Mesendoderm (in vitro differentiated cells): Measurements from ENCODE around the gene BCL2.

Source experiments
- DNase-seq: peaks from one replicate; pipeline ENCODE4 v3.0.0; 2013
- H2AK5ac ChIP-seq: 2 replicates; pipeline ENCODE4 v1.6.1; 2013; ENCODE audit warnings: low read length, inconsistent platforms
- H2BK120ac ChIP-seq: 2 replicates; pipeline ENCODE4 v1.6.1; 2013; ENCODE audit warnings: low read depth, mild to moderate bottlenecking, low read length, moderate library complexity, mixed read lengths
- H2BK15ac ChIP-seq: replicated peaks from 2 replicates; pipeline ENCODE4 v1.6.1; 2013; ENCODE audit warnings: low read depth, mild to moderate bottlenecking, moderate library complexity
- H2BK5ac ChIP-seq: 2 replicates; pipeline ENCODE4 v1.6.1; 2013; ENCODE audit warnings: low read length, inconsistent platforms
- H3K18ac ChIP-seq: 2 replicates; pipeline ENCODE4 v1.6.1; 2013; ENCODE audit warnings: mild to moderate bottlenecking, low read length, mixed read lengths
- H3K23ac ChIP-seq: one replicate; pipeline ENCODE4 v1.6.1; 2013; ENCODE audit warnings: low read length
- H3K27ac ChIP-seq: 2 replicates; pipeline ENCODE4 v1.5.1; 2013; ENCODE audit warnings: low read depth, mild to moderate bottlenecking, inconsistent platforms, low read length, moderate library complexity
- H3K27me3 ChIP-seq: 2 replicates; pipeline ENCODE4 v1.6.1; 2013; ENCODE audit warnings: low read length, control low read depth, mild to moderate bottlenecking, inconsistent platforms; ENCODE audit not compliant: insufficient read depth, poor library complexity
- H3K36me3 ChIP-seq: 2 replicates; pipeline ENCODE4 v1.6.1; 2013; ENCODE audit warnings: low read length, inconsistent platforms; ENCODE audit not compliant: control insufficient read depth, insufficient read depth
- H3K4ac ChIP-seq: one replicate; pipeline ENCODE4 v1.6.1; 2013; ENCODE audit warnings: low read depth, mild to moderate bottlenecking, low read length, moderate library complexity
- H3K4me1 ChIP-seq: 2 replicates; pipeline ENCODE4 v1.6.1; 2013; ENCODE audit warnings: low read depth, low read length, inconsistent platforms; ENCODE audit not compliant: control insufficient read depth
- H3K4me2 ChIP-seq: 2 replicates; pipeline ENCODE4 v1.6.1; 2013; ENCODE audit warnings: low read length
- H3K4me3 ChIP-seq: 2 replicates; pipeline ENCODE4 v1.5.1; 2013; ENCODE audit warnings: mild to moderate bottlenecking, low read length
- H3K56ac ChIP-seq: one replicate; pipeline ENCODE4 v1.6.1; 2013; ENCODE audit warnings: low read length
- H3K79me1 ChIP-seq: 2 replicates; pipeline ENCODE4 v1.6.1; 2013; ENCODE audit warnings: low read length, inconsistent platforms
- H3K79me2 ChIP-seq: 2 replicates; pipeline ENCODE4 v1.6.1; 2013; ENCODE audit warnings: mild to moderate bottlenecking, low read length; ENCODE audit not compliant: control insufficient read depth, insufficient read depth
- H3K9ac ChIP-seq: 2 replicates; pipeline ENCODE4 v1.6.1; 2013; ENCODE audit warnings: low read length, inconsistent platforms
- H4K5ac ChIP-seq: one replicate; pipeline ENCODE4 v1.6.1; 2013; ENCODE audit warnings: low read length
- H4K8ac ChIP-seq: one replicate; pipeline ENCODE4 v1.6.1; 2013; ENCODE audit warnings: low read depth, mild to moderate bottlenecking, control low read depth, low read length, moderate library complexity
- WGBS: extraction: QIAGEN DNeasy Blood & Tissue Kit; methylation state at CpG from one replicate; pipeline ENCODE4 v1.1.7; 2013; ENCODE audit warnings: low lambda C conversion rate, missing lambda C conversion rate; ENCODE audit not compliant: insufficient coverage; ENCODE audit errors: extremely low coverage; 5-methylcytosine and 5-hydroxymethylcytosine counted together

The BCL2 gene

GRCh38 chr18:63149302-63149587 is 170.3 kb downstream of the BCL2 start:
- Histone ChIP-seq H2BK15ac (no peak overlapping the region), H4K5ac (no peak overlapping the region), H3K18ac (no peak overlapping the region), H2AK5ac (no peak overlapping the region), H3K27me3 (no peaks in the 10 kb centered on the region), H3K79me2 (no peaks in the 10 kb centered on the region), H3K4ac (no peak overlapping the region), H3K4me3 (no peak overlapping the region), H4K8ac (no peak overlapping the region), H3K9ac (no peak overlapping the region), H3K36me3 (no peaks in the 10 kb centered on the region), H3K4me2 (no peak overlapping the region), H3K56ac (no peak overlapping the region), H2BK120ac (no peak overlapping the region), H2BK5ac (no peak overlapping the region), H3K27ac (no peak overlapping the region), H3K79me1 (no peaks in the 10 kb centered on the region), H3K23ac (no peak overlapping the region), H3K4me1 (no peaks in the 10 kb centered on the region)
- WGBS: no CpG with 5 or more reads among the region's 9 CpGs
- DNase-seq: no peak

DNA sequence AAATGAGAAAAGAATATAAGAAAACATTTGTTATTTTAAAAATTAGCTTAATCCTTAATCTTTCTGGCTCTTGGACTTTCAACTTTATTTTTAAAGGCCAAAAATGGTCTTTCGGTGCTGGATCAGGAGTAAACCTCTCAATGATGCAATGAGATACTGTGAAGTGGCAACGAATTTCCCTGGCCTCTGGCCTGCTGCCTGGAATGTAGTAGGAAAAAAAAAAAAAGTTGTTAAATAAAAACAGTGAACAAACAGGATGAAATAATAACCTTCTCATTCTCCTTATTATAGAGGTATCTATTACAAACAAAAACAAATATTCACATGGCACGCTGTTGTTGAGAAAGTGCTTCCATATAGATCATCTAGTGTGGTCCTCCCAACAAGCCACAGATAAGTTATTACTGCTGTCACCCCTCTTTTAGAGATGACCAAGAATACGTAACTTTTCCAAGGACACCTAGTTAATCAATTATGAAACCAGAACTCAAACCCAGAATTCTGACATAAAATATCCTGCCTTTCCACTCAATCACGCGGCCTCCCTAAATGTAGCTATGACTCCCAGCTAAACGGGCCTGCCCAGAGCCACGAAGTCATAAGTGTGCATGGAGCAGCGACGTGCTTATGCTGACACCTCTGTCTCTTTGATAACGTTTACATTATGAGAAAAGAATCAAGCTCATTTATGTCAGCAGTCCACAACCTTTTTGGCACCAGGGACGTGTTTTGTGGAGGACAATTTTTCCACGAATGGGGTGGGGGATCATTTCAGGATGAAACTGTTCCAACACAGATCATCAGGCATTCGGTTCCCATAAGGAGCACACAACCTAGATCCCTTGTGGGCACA is 170.9 kb downstream of the BCL2 start:
- Histone ChIP-seq H3K79me2 (no peaks in the 10 kb centered on the region), H2BK120ac (no peak overlapping the region), H3K56ac (no peak overlapping the region), H4K5ac (no peak overlapping the region), H3K9ac (no peak overlapping the region), H3K4me2 (no peak overlapping the region), H4K8ac (no peak overlapping the region), H3K4me1 (no peaks in the 10 kb centered on the region), H3K18ac (no peak overlapping the region), H3K23ac (no peak overlapping the region), H3K4me3 (no peak overlapping the region), H3K79me1 (no peaks in the 10 kb centered on the region), H2BK5ac (no peak overlapping the region), H3K27me3 (no peaks in the 10 kb centered on the region), H3K4ac (no peak overlapping the region), H2BK15ac (no peak overlapping the region), H2AK5ac (no peak overlapping the region), H3K36me3 (no peaks in the 10 kb centered on the region), H3K27ac (no peak overlapping the region)
- no CpG with 5 or more reads among the region's 14 CpGs for WGBS
- DNase-seq: no peak

DNA sequence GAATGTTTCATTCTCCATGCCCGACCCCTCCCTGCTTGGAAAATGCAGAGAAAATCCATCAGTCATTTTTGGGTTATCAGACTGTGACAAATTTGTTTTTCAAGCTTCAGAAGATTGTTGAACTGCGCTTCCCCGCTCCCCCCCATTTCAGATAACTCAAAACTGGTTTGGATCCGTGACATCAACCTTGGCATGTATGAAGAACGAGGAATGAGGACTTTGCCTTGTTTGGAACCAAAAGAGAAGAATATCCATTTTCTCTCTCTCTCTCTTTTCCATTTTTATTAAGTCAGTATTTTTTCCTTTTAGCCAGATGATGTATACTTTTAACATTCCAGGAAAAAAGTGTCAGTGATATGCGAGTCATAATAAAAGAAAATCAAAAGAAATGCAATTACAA is 171.6 kb downstream of the BCL2 start:
- H3K56ac ChIP-seq: no peak overlapping the region
- H4K8ac ChIP-seq: no peak overlapping the region
- H3K27me3 ChIP-seq: no peaks in the 10 kb centered on the region
- no peaks in the 10 kb centered on the region for H3K79me1 ChIP-seq
- no peak overlapping the region for H3K4me3 ChIP-seq
- no peak overlapping the region for H3K4ac ChIP-seq
- H2BK15ac ChIP-seq: no peak overlapping the region
- no peak overlapping the region for H3K9ac ChIP-seq
- no peak overlapping the region for H2BK120ac ChIP-seq
- no peaks in the 10 kb centered on the region for H3K36me3 ChIP-seq
- no peak overlapping the region for H3K4me2 ChIP-seq
- no peak overlapping the region for H3K23ac ChIP-seq
- no peak overlapping the region for H3K27ac ChIP-seq
- H3K18ac ChIP-seq: no peak overlapping the region
- no peak overlapping the region for H2AK5ac ChIP-seq
- no peak overlapping the region for H4K5ac ChIP-seq
- no peak overlapping the region for H2BK5ac ChIP-seq
- no peak for DNase-seq
- H3K79me2 ChIP-seq: no peaks in the 10 kb centered on the region
- no peaks in the 10 kb centered on the region for H3K4me1 ChIP-seq
- WGBS: no CpG with 5 or more reads among the region's 6 CpGs

GRCh38 chr18:63146828-63147409 is 172.7 kb downstream of the BCL2 start:
- Histone ChIP-seq H4K5ac (no peak overlapping the region), H3K4me2 (no peak overlapping the region), H3K79me1 (no peaks in the 10 kb centered on the region), H4K8ac (no peak overlapping the region), H3K79me2 (no peaks in the 10 kb centered on the region), H3K27me3 (no peaks in the 10 kb centered on the region), H2BK5ac (no peak overlapping the region), H3K27ac (no peak overlapping the region), H3K4ac (no peak overlapping the region), H2BK120ac (no peak overlapping the region), H3K18ac (no peak overlapping the region), H3K9ac (no peak overlapping the region), H3K36me3 (no peaks in the 10 kb centered on the region), H3K4me3 (no peak overlapping the region), H2AK5ac (no peak overlapping the region), H3K56ac (no peak overlapping the region), H3K23ac (no peak overlapping the region), H2BK15ac (no peak overlapping the region), H3K4me1 (no peaks in the 10 kb centered on the region)
- no CpG with 5 or more reads among the region's 7 CpGs for WGBS
- no peak for DNase-seq

GRCh38 chr18:63145851-63146555 is 173.6 kb downstream of the BCL2 start:
- Histone ChIP-seq H3K4ac (no peak overlapping the region), H3K36me3 (no peaks in the 10 kb centered on the region), H2AK5ac (no peak overlapping the region), H2BK5ac (no peak overlapping the region), H3K4me2 (no peak overlapping the region), H3K27me3 (no peaks in the 10 kb centered on the region), H4K5ac (no peak overlapping the region), H3K27ac (no peak overlapping the region), H3K4me3 (no peak overlapping the region), H3K79me2 (no peaks in the 10 kb centered on the region), H3K4me1 (no peaks in the 10 kb centered on the region), H3K18ac (no peak overlapping the region), H3K56ac (no peak overlapping the region), H2BK120ac (no peak overlapping the region), H4K8ac (no peak overlapping the region), H3K9ac (no peak overlapping the region), H3K23ac (no peak overlapping the region), H3K79me1 (no peaks in the 10 kb centered on the region), H2BK15ac (no peak overlapping the region)
- no CpG with 5 or more reads among the region's 18 CpGs for WGBS
- no peak for DNase-seq
